ENCODE measurements around the gene ZIC4. TPM values are rescaled to one million over a fixed set of nuclear protein-coding genes. Genes with fewer than 3 reads are reported as not detected.

Gene ZIC4
- not detected for total RNA-seq (ENCODE audit: unreplicated experiment)
- long read RNA-seq, result 0 reads

DNA sequence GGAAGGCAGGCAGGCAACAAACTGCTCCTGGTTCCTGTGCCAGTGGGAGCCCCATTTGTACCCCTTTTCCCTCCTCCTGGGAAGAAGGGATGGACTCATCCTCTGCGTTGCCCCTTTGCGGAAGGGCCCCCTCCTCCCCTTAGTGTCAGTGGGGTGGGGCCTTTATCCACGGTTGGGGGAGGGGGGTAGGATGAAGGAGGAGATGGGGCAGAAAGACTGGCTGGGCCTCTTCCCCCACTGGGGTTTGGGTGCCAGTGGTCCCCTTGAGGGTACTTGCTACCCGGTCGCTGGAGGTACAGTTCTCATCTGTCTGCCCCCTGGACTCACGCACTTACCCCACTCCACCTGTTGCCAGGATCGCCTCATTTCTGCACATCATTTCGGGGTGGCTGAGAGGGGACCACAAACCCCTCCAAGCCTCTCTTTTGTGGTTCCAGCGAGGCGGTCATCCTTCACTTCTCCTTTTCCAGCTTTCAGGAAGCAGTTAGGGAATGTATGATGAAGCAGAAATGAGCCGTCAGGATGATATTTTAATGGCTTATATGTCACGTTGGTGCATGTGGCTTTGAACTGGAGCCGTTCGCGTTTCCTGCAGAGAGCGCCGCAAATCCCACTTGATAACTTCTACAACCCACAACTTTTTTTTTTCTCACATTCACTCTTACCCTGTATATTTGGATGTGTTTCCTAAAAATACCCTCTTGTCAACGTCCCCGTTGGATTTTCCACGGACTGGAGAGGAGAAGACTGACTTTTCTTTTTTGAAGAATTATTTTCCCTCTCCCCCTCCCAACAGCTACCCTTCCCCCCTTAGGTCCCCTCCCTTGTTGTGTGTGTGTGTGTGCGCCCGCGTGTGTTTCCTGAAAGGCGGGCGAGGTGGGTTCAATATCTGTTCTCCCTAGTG is at the start of gene ZIC4:
TSS of gene ZIC4 (minus strand) at position 516 of the 904 bp plus-strand sequence. CDS start 3,746 bp downstream, outside the sequence.
- peaks cover 22% of the 10 kb centered on the region for H3K9me3 Mint-ChIP-seq (ENCODE audit: unreplicated experiment)
- H3K27ac Mint-ChIP-seq (ENCODE audit: unreplicated experiment), result no peak within 1 kb of the TSS
- TF ChIP-seq, protein P1, sequence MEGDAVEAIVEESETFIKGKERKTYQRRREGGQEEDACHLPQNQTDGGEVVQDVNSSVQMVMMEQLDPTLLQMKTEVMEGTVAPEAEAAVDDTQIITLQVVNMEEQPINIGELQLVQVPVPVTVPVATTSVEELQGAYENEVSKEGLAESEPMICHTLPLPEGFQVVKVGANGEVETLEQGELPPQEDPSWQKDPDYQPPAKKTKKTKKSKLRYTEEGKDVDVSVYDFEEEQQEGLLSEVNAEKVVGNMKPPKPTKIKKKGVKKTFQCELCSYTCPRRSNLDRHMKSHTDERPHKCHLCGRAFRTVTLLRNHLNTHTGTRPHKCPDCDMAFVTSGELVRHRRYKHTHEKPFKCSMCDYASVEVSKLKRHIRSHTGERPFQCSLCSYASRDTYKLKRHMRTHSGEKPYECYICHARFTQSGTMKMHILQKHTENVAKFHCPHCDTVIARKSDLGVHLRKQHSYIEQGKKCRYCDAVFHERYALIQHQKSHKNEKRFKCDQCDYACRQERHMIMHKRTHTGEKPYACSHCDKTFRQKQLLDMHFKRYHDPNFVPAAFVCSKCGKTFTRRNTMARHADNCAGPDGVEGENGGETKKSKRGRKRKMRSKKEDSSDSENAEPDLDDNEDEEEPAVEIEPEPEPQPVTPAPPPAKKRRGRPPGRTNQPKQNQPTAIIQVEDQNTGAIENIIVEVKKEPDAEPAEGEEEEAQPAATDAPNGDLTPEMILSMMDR (IDR thresholded peaks at IDR 0.05; ENCODE audit: partially characterized antibody, unreplicated experiment), result no peak
- no peak within 1 kb of the TSS for H3K4me3 Mint-ChIP-seq (ENCODE audit: unreplicated experiment)
- H3K4me1 Mint-ChIP-seq (ENCODE audit: low read depth, unreplicated experiment), result peaks cover 11% of the 10 kb centered on the region
- peaks cover 53% of the 10 kb centered on the region for H3K27me3 Mint-ChIP-seq (ENCODE audit: unreplicated experiment)
- no peak for DNase-seq
- H3K36me3 Mint-ChIP-seq (ENCODE audit: unreplicated experiment), result no peaks in the 10 kb centered on the region

DNA sequence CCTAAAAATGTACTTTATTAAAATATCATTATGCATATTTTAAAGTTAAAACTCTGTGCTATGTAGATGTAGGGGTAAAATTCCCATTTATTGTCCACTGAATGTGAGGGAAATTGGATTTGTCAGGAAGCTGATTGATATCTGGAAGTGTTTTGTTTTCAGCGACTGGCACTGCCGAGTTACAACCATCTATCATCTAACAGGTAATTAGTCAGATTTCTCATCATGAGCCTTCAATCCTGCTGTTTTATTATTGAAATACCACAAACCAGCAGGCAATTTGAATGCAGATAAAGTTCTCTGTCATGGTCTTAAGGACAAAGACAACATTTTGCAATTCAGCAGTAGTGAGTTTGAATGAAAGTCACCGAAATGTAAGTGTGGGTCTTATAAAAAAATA is 43.3 kb upstream of the ZIC4 start:
- Mint-ChIP-seq H3K36me3 (ENCODE audit: unreplicated experiment) (no peaks in the 10 kb centered on the region), H3K4me3 (ENCODE audit: unreplicated experiment) (no peak overlapping the region), H3K27ac (ENCODE audit: unreplicated experiment) (no peak overlapping the region), H3K9me3 (ENCODE audit: unreplicated experiment) (no peaks in the 10 kb centered on the region), H3K4me1 (ENCODE audit: low read depth, unreplicated experiment) (no peaks in the 10 kb centered on the region), H3K27me3 (ENCODE audit: unreplicated experiment) (peaks cover 2% of the 10 kb centered on the region)
- TF ChIP-seq, protein P1 (IDR thresholded peaks at IDR 0.05; ENCODE audit: partially characterized antibody, unreplicated experiment), result no peak
- no peak for DNase-seq

DNA sequence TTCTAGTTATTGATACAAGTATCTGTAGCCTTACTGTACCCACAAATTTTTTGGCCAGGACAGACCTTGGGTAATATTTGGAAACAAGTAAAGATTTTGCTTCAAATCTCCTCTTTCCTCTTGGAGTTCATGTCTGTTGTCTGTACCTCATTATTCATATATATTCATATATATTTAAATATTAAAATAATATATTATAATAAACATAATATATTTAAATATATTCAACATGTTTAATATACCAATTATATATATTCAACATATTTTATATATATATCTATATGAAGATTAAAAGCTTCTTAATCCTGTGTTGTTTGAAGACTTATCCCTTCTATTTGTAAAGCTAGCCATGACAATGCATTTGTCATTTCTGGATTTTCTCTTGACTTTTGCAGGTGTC is 40.9 kb upstream of the ZIC4 start:
- TF ChIP-seq, protein P1 (IDR thresholded peaks at IDR 0.05; ENCODE audit: partially characterized antibody, unreplicated experiment), result no peak
- H3K27me3 Mint-ChIP-seq (ENCODE audit: unreplicated experiment), result peaks cover 2% of the 10 kb centered on the region
- no peaks in the 10 kb centered on the region for H3K9me3 Mint-ChIP-seq (ENCODE audit: unreplicated experiment)
- no peak overlapping the region for H3K27ac Mint-ChIP-seq (ENCODE audit: unreplicated experiment)
- H3K4me1 Mint-ChIP-seq (ENCODE audit: low read depth, unreplicated experiment), result no peaks in the 10 kb centered on the region
- no peak overlapping the region for H3K4me3 Mint-ChIP-seq (ENCODE audit: unreplicated experiment)
- no peak for DNase-seq
- no peaks in the 10 kb centered on the region for H3K36me3 Mint-ChIP-seq (ENCODE audit: unreplicated experiment)

DNA sequence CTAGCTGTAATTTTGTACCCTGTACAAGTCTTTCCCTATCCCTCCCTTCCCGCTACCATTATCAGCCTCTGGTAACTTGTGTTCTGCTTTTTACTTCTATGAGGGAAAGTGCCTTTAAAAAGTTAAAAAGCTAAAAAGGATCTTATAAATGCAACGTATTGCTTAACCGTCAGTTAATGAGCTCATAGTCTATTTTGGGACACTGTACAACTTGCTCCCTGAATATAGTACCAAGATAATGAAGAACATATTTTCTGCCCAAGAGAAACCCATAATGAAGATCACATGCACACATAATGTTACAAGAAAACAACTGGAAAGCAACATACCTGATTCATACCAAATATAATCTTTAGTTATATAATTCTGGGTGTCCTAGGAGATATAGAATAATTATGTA is 25.4 kb upstream of the ZIC4 start:
- no peaks in the 10 kb centered on the region for H3K4me1 Mint-ChIP-seq (ENCODE audit: low read depth, unreplicated experiment)
- no peak overlapping the region for H3K27ac Mint-ChIP-seq (ENCODE audit: unreplicated experiment)
- no peaks in the 10 kb centered on the region for H3K9me3 Mint-ChIP-seq (ENCODE audit: unreplicated experiment)
- H3K27me3 Mint-ChIP-seq (ENCODE audit: unreplicated experiment), result peaks cover 1% of the 10 kb centered on the region
- H3K4me3 Mint-ChIP-seq (ENCODE audit: unreplicated experiment), result no peak overlapping the region
- no peak for DNase-seq
- no peaks in the 10 kb centered on the region for H3K36me3 Mint-ChIP-seq (ENCODE audit: unreplicated experiment)
- TF ChIP-seq, protein P1 (IDR thresholded peaks at IDR 0.05; ENCODE audit: partially characterized antibody, unreplicated experiment), result no peak

DNA sequence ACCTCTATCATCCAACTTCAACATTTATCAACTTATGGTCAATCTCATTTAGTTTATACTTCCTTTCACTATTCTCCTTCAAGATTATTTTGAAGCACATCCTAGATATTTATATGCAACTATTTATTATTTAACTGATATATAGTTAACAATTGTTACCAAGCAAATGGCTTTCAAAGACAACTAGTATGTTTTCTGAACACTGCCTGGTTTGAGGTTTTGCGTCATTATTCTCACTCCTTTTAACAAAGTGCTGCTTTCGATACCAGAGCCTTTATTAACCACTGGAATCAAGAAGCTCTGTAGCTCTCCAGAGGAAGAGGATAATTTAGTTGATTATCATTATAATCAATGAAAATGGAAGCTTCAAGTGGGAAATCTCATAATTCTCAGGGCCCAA is 22.4 kb upstream of the ZIC4 start:
- peaks cover 5% of the 10 kb centered on the region for H3K9me3 Mint-ChIP-seq (ENCODE audit: unreplicated experiment)
- no peak overlapping the region for H3K27ac Mint-ChIP-seq (ENCODE audit: unreplicated experiment)
- H3K27me3 Mint-ChIP-seq (ENCODE audit: unreplicated experiment), result peaks cover 5% of the 10 kb centered on the region
- DNase-seq, result no peak
- H3K4me1 Mint-ChIP-seq (ENCODE audit: low read depth, unreplicated experiment), result peaks cover under 1% of the 10 kb centered on the region
- no peaks in the 10 kb centered on the region for H3K36me3 Mint-ChIP-seq (ENCODE audit: unreplicated experiment)
- no peak overlapping the region for H3K4me3 Mint-ChIP-seq (ENCODE audit: unreplicated experiment)
- TF ChIP-seq, protein P1 (IDR thresholded peaks at IDR 0.05; ENCODE audit: partially characterized antibody, unreplicated experiment), result no peak
